ENCODE measurements around the gene UBE2Q1.
A peak's percentile ranks its signal among the peaks of the same experiment; 100 is the strongest.

The UBE2Q1 gene

GRCh38 chr1:154575951-154576566 is 17.6 kb upstream of the UBE2Q1 start:
- DNase-seq: no peak

- DNase-seq: no peak
Measured at GRCh38 chr1:154575147-154575927, 16.9 kb upstream of the UBE2Q1 start.

GRCh38 chr1:154574716-154575115 is 16.3 kb upstream of the UBE2Q1 start:
- no peak for DNase-seq

GRCh38 chr1:154573168-154573510 is 14.7 kb upstream of the UBE2Q1 start:
- DNase-seq: no peak

GRCh38 chr1:154572468-154573167 is 14.2 kb upstream of the UBE2Q1 start:
- no peak for DNase-seq

- no peak for DNase-seq
Measured at GRCh38 chr1:154571964-154572288, 13.5 kb upstream of the UBE2Q1 start.

GRCh38 chr1:154571244-154571963 is 12.9 kb upstream of the UBE2Q1 start:
- DNase-seq: no peak

GRCh38 chr1:154568157-154568815 is 9.8 kb upstream of the UBE2Q1 start:
- no peak for DNase-seq

- peak; percentile 86 for DNase-seq
Measured at GRCh38 chr1:154567386-154568156, 9.1 kb upstream of the UBE2Q1 start, which contains the start of gene CHRNB2. CHRNB2 (plus strand) TSS chr1:154567778; CDS start chr1:154568045, 267 bp downstream.

- DNase-seq: no peak
Measured at GRCh38 chr1:154565876-154566275, 7.4 kb upstream of the UBE2Q1 start.

- peak; percentile 93 for DNase-seq
Measured at GRCh38 chr1:154559466-154560044, 1.1 kb upstream of the UBE2Q1 start.

- DNase-seq: peak; percentile 99
Measured at GRCh38 chr1:154558720-154559465, 431 bp upstream of the UBE2Q1 start.

- DNase-seq: no peak
Measured at GRCh38 chr1:154557248-154557938, 1.1 kb downstream of the UBE2Q1 start.

- no peak for DNase-seq
Measured at GRCh38 chr1:154556422-154556821, 2.0 kb downstream of the UBE2Q1 start.

- no peak for DNase-seq
Measured at GRCh38 chr1:154553056-154554030, 5.1 kb downstream of the UBE2Q1 start.

- DNase-seq: no peak
Measured at GRCh38 chr1:154552036-154552435, 6.4 kb downstream of the UBE2Q1 start.

- DNase-seq: no peak
Measured at GRCh38 chr1:154551474-154551873, 7.0 kb downstream of the UBE2Q1 start.

- DNase-seq: no peak
Measured at GRCh38 chr1:154550657-154551056, 7.8 kb downstream of the UBE2Q1 start.

GRCh38 chr1:154550070-154550469 is 8.4 kb downstream of the UBE2Q1 start:
- no peak for DNase-seq

All from NCI-H146 (cell line).